A549 treated with AZD9567 at 1 μM for 4 hours (cell line): ENCODE measurements around the gene SRBD1. TPM values are rescaled to one million over a fixed set of nuclear protein-coding genes. Genes with fewer than 3 reads are reported as not detected.

Experiments used
- total RNA-seq: library from RNA; stranded (reverse); fragments of 200-300 nt; extraction: Qiagen RNA extraction; gene quantifications from 5 replicates; pipeline ENCODE4 v1.2.3, GENCODE V29; 2022; ENCODE audit not compliant: insufficient read depth

SRBD1 gene, protein sequence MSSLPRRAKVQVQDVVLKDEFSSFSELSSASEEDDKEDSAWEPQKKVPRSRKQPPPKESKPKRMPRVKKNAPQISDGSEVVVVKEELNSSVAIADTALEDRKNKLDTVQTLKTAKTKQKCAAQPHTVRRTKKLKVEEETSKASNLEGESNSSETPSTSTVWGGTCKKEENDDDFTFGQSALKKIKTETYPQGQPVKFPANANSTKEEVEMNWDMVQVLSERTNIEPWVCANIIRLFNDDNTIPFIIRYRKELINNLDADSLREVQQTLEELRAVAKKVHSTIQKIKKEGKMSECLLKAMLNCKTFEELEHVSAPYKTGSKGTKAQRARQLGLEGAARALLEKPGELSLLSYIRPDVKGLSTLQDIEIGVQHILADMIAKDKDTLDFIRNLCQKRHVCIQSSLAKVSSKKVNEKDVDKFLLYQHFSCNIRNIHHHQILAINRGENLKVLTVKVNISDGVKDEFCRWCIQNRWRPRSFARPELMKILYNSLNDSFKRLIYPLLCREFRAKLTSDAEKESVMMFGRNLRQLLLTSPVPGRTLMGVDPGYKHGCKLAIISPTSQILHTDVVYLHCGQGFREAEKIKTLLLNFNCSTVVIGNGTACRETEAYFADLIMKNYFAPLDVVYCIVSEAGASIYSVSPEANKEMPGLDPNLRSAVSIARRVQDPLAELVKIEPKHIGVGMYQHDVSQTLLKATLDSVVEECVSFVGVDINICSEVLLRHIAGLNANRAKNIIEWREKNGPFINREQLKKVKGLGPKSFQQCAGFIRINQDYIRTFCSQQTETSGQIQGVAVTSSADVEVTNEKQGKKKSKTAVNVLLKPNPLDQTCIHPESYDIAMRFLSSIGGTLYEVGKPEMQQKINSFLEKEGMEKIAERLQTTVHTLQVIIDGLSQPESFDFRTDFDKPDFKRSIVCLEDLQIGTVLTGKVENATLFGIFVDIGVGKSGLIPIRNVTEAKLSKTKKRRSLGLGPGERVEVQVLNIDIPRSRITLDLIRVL
- 6.4 to 8.4 TPM (median 8.0 TPM) in 5 replicates for total RNA-seq

DNA sequence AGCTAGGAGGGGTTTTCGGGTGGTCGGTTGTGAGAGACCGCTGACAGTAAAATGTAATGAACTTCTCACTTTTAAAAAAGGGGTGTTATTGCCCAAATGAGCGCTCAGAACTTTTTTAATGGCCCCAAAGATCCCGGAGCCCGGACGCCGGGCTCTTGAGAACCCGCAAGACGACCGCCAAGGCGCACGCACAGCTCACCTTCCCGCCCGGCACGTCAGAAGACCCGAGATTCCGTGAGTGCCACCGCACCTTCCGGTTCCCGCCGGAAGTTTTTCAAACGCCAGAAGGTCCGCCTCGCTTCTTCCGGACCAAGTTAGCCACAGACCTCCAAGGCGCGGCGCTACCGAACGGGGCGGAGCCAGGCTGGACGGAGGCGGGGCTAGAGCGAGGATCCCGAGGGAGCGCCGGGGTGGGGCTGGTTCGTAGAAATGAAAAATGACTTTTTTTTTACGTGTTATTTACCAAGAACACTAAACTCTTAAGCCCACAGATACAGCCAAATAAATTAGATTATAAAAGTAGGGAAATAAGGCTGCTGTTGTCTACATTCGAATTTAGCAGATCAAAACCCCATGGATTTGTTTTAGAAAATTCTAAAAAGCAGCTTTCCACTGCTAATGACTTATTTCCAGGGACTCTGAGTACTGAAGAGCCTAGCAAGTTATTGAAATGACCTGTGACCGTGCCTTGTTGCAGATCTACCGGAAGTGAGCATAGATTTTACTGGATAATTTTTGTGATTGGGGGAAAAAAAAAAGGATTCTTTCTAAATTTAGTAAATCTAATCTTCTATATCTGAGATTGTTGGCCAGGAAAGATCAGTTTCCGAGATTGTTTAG lies at the start of gene SRBD1:
Gene SRBD1, minus strand, starts transcription at position 248 of the 840 bp plus-strand sequence. CDS start 5,826 bp downstream, outside the sequence.

DNA sequence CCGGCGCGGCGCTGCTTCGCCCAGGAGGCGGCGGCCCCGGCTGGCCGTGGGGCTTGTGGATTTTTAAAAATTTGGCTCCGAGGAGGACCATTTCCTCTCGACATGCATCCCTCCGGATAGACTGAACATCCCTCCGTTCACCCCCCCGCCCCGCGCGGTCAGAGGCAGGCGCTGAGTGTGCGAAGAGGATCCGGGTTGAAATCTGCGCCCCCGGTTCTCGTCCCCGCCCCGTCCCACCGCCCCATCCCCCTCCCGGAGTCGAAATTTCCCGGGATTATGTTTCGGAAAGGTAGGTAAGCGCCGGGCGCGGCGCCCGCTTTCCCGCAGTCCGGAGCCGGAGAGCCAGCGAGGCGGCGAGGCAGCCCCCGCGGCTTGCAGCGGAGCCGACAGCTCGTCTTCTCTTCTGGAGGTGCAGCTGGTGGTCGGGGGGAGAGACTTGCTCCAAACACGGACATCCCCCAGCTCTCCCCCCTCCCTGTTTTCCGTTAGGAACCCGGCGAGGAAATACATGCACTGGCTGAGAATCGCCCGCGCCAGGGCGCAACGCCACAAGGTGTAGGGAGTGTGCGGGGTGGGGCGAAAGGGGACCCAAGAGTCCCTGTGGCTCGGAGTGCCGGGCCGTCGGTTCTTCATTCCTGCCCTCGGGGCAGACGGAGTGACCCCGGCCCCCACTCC lies 40.5 kb upstream of the SRBD1 start, which contains the start of gene PRKCE:
Gene PRKCE, plus strand, starts transcription at position 261 of the 675 bp plus-strand sequence.

Other genes starting within 250 kb of the SRBD1 start
- gene PRKCE, start 40.4 kb upstream of the SRBD1 start, total RNA-seq: 7.2 to 10.6 TPM (median 7.7 TPM) in 5 replicates